Left lung (tissue), 10 donors: ENCODE data around the gene MSRB2. TPM values are rescaled to one million over a fixed set of nuclear protein-coding genes. Genes with fewer than 3 reads are reported as not detected.
A peak's percentile ranks its signal among the peaks of the same experiment; 100 is the strongest.
"Not testable (repeated sequence)": the region's sequence is repeated elsewhere in the genome, so short reads cannot be mapped to it uniquely, and the experiment has no call there.

Experiments
- ATAC-seq: fragments of 200-7000 bp; cut with Tn5 transposase; one replicate; pipeline ENCODE4 v1.9.1; 2020; ENCODE audit warnings: moderate library complexity
- DNase-seq, 4 donors: peaks; one replicate each; pipeline ENCODE4 v3.0.0-alpha.2; 2013 to 2020
- H3K27ac ChIP-seq, 2 donors: fragments of 200-600 bp; sonication (generic) in 1 of 2; one replicate each; pipeline versions ENCODE4 v1.5.0 to v1.8.0; 2020 to 2021
- H3K27me3 ChIP-seq, 2 donors: fragments of 200-600 bp; sonication (generic) in 1 of 2; one replicate each; pipeline versions ENCODE4 v1.5.0 to v1.8.0; 2020 to 2021
- H3K36me3 ChIP-seq, 2 donors: fragments of 200-600 bp; sonication (generic) in 1 of 2; one replicate each; pipeline versions ENCODE4 v1.5.0 to v1.8.0; 2020 to 2021
- H3K4me1 ChIP-seq, 2 donors: fragments of 200-600 bp; one replicate each; pipeline ENCODE4 v1.8.0; 2021
- H3K4me3 ChIP-seq, 2 donors: fragments of 200-600 bp; sonication (generic) in 1 of 2; one replicate each; pipeline versions ENCODE4 v1.5.0 to v1.8.0; 2020 to 2021; ENCODE audit warnings: mild to moderate bottlenecking in 1 of 2
- H3K9me3 ChIP-seq, 2 donors: fragments of 200-600 bp; sonication (generic) in 1 of 2; one replicate each; pipeline versions ENCODE4 v1.5.0 to v1.8.0; 2020 to 2021
- intact Hi-C, 2 donors: fragments of 100-400 bp; cut with DNase I; formaldehyde crosslinking; loops; one replicate each; pipeline versions ENCODE4 v1.11.2 to v1.14.2; 2022
- polyA plus RNA-seq, 6 donors: library from polyadenylated mRNA; unstranded; fragments of 120-200 nt; gene quantifications; one replicate each; pipeline ENCODE4 v1.2.1, GENCODE V29; 2013; ENCODE audit not compliant: insufficient read length in 6 of 6
- total RNA-seq, 2 donors: library from RNA; stranded (reverse); fragmentation: NEBNext Ultra II Directional; extraction: Animal tissue kit (Norgen Biotek cat#: 25700); gene quantifications; one replicate each; pipeline ENCODE4 v1.2.1, GENCODE V29; 2021
- TF ChIP-seq, protein P1 (sequence below), 2 donors: fragments of 200-600 bp; sonication (generic) in 1 of 2; IDR thresholded peaks; one replicate each; pipeline versions ENCODE4 v1.5.0 to v1.8.0; 2021; ENCODE audit warnings: antibody characterized with exemption in 2 of 2
- donor health status: DM: no; HTN: yes; CAD: no.
- donor health status: DM: no; HTN: no; CAD: no.

MSRB2 gene
- total and polyA plus RNA-seq, 8 donors, result 28.0 to 41.0 (median 38.0) TPM

- peaks cover 0 to under 1% of the 10 kb centered on the region in 2 donors for H3K4me1 ChIP-seq
- H3K27ac ChIP-seq, result no peak overlapping the region
- no peaks in the 10 kb centered on the region for H3K36me3 ChIP-seq
- intact Hi-C loops, result no loop called here
- no peak overlapping the region for H3K4me3 ChIP-seq
- DNase-seq (no peak), ATAC-seq (peak; percentile 73)
- no peaks in the 10 kb centered on the region for H3K27me3 ChIP-seq
- TF ChIP-seq, protein P1, sequence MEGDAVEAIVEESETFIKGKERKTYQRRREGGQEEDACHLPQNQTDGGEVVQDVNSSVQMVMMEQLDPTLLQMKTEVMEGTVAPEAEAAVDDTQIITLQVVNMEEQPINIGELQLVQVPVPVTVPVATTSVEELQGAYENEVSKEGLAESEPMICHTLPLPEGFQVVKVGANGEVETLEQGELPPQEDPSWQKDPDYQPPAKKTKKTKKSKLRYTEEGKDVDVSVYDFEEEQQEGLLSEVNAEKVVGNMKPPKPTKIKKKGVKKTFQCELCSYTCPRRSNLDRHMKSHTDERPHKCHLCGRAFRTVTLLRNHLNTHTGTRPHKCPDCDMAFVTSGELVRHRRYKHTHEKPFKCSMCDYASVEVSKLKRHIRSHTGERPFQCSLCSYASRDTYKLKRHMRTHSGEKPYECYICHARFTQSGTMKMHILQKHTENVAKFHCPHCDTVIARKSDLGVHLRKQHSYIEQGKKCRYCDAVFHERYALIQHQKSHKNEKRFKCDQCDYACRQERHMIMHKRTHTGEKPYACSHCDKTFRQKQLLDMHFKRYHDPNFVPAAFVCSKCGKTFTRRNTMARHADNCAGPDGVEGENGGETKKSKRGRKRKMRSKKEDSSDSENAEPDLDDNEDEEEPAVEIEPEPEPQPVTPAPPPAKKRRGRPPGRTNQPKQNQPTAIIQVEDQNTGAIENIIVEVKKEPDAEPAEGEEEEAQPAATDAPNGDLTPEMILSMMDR (IDR thresholded peaks at IDR 0.05), result no peak
- no peaks in the 10 kb centered on the region for H3K9me3 ChIP-seq
These were observed 24.5 kb upstream of the MSRB2 start for GRCh38 chr10:23070913-23071218.

GRCh38 chr10:23072593-23072992 is 22.8 kb upstream of the MSRB2 start:
- intact Hi-C loops, DNase-seq, H3K4me1 ChIP-seq, H3K9me3 ChIP-seq, H3K4me3 ChIP-seq, H3K27me3 ChIP-seq, H3K27ac ChIP-seq, ATAC-seq, H3K36me3 ChIP-seq: not testable (repeated sequence)

GRCh38 chr10:23073527-23073926 is 21.9 kb upstream of the MSRB2 start:
- Histone ChIP-seq H3K9me3 (no peaks in the 10 kb centered on the region), H3K4me3 (no peak overlapping the region), H3K4me1 (no peaks in the 10 kb centered on the region), H3K27me3 (peaks cover 6 to 15% of the 10 kb centered on the region in 2 donors), H3K36me3 (no peaks in the 10 kb centered on the region), H3K27ac (no peak overlapping the region)
- TF ChIP-seq, protein P1 (IDR thresholded peaks at IDR 0.05), result no peak
- no peak for DNase-seq
- no peak for ATAC-seq
- intact Hi-C loops, result no loop called here

- TF ChIP-seq, protein P1 (IDR thresholded peaks at IDR 0.05), result no peak
- Histone ChIP-seq H3K27ac (no peak overlapping the region), H3K4me3 (no peak overlapping the region)
These were observed 19.7 kb upstream of the MSRB2 start for GRCh38 chr10:23075672-23076071.

GRCh38 chr10:23078114-23078513 is 17.3 kb upstream of the MSRB2 start:
- Histone ChIP-seq H3K27ac (no peak overlapping the region), H3K9me3 (no peaks in the 10 kb centered on the region), H3K36me3 (no peaks in the 10 kb centered on the region), H3K4me3 (no peak overlapping the region), H3K4me1 (no peaks in the 10 kb centered on the region), H3K27me3 (peaks cover 6 to 41% of the 10 kb centered on the region in 2 donors)
- no peak for DNase-seq
- TF ChIP-seq, protein P1 (IDR thresholded peaks at IDR 0.05), result no peak
- intact Hi-C loops, result no loop called here
- ATAC-seq, result no peak

More at GRCh38 chr10:23075672-23076071, 19.7 kb upstream of the MSRB2 start:
- no peaks in the 10 kb centered on the region for H3K36me3 ChIP-seq
- H3K27me3 ChIP-seq, result peaks cover 6 to 33% of the 10 kb centered on the region in 2 donors
- intact Hi-C loops, result no loop called here
- H3K9me3 ChIP-seq, result no peaks in the 10 kb centered on the region
- no peaks in the 10 kb centered on the region for H3K4me1 ChIP-seq
- no peak for DNase-seq
- ATAC-seq, result no peak

- TF ChIP-seq, protein P1 (IDR thresholded peaks at IDR 0.05), result no peak
- H3K27me3 ChIP-seq, result peaks cover 6 to 41% of the 10 kb centered on the region in 2 donors
- H3K36me3 ChIP-seq, result no peaks in the 10 kb centered on the region
- DNase-seq (no peak), ATAC-seq (no peak)
- H3K27ac ChIP-seq, result no peak overlapping the region
- H3K4me1 ChIP-seq, result no peaks in the 10 kb centered on the region
- intact Hi-C loops, result no loop called here
- H3K9me3 ChIP-seq, result no peaks in the 10 kb centered on the region
- H3K4me3 ChIP-seq, result no peak overlapping the region
These were observed 15.7 kb upstream of the MSRB2 start for GRCh38 chr10:23079700-23080099.
